ENCODE data around the gene ZNF385D. TPM values are rescaled to one million over a fixed set of nuclear protein-coding genes. Genes with fewer than 3 reads are reported as not detected.

ZNF385D gene
- total RNA-seq, 4 donors from 2014 or later: 0.49 to 2.2 (median 1.5) TPM

- 71 to 91% methylated on average over 3 of the region's 3 CpGs for WGBS, 2 donors
- H3K27me3 ChIP-seq: no peaks in the 10 kb centered on the region
- no peaks in the 10 kb centered on the region for H3K36me3 ChIP-seq
- no peaks in the 10 kb centered on the region for H3K4me1 ChIP-seq
- H3K27ac ChIP-seq: no peak overlapping the region
- DNase-seq: no peak
- no peak overlapping the region for H3K4me3 ChIP-seq (replicated peaks in 1 of 3)
- intact Hi-C loops (cut with DNase I): no loop called here
- H3K9me3 ChIP-seq: no peaks in the 10 kb centered on the region
- no peak for TF ChIP-seq CTCF (IDR thresholded peaks at IDR 0.05)
- no peak for TF ChIP-seq POLR2A (IDR thresholded peaks at IDR 0.05)
These were observed 53.3 kb downstream of the ZNF385D start for GRCh38 chr3:21697707-21698106.

DNA sequence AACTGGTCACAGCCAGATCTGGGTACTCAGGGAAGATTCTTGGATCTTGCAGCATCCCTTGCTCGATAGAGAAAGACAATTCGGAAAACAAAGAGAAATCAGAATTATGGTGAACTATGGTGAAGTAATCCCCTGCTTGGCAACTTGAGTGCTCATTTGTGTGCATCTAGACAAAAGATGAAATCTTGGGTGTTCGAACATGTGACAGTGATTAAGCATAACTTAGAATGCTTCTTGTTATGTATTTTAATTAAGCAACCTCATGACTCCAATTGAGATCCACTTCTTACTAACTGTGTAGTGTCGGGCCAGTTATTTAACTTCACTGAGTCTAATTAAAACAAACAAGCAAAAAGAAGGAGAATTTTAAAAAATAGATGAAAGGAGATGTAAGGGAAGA lies 56.5 kb downstream of the ZNF385D start:
- Histone ChIP-seq H3K27ac (no peak overlapping the region), H3K9me3 (no peaks in the 10 kb centered on the region), H3K27me3 (no peaks in the 10 kb centered on the region), H3K4me3 (replicated peaks in 1 of 3) (no peak overlapping the region), H3K36me3 (no peaks in the 10 kb centered on the region), H3K4me1 (no peaks in the 10 kb centered on the region)
- 85 to 95% methylated on average over 4 of the region's 4 CpGs for WGBS, 2 donors
- no peak for TF ChIP-seq CTCF (IDR thresholded peaks at IDR 0.05)
- no peak for TF ChIP-seq POLR2A (IDR thresholded peaks at IDR 0.05)
- DNase-seq: no peak
- intact Hi-C loops (cut with DNase I): no loop called here

DNA sequence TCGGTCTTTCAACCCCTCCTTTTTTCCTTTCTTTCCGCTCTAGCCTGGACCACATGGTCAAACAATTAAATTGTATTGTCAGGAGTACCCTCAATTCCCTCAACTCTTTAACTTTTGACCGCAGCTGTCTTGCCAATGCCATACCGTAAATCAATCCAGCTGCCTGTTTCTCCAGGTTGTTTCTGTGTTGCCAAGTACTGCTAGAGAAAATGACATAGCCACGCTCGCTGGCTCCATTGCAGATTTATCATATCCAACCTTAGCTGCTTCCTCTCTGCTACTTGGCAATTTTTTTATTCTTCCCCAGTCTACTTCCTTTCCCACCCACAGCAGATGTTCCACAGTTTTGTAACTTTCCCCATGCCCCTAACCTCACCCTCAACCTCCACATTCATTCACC lies 60.0 kb downstream of the ZNF385D start:
- H3K27ac ChIP-seq: no peak overlapping the region
- H3K27me3 ChIP-seq: no peaks in the 10 kb centered on the region
- H3K4me3 ChIP-seq (replicated peaks in 1 of 3): no peak overlapping the region
- H3K9me3 ChIP-seq: no peaks in the 10 kb centered on the region
- 84 to 88% methylated on average over 6 of the region's 6 CpGs for WGBS, 2 donors
- no peak for TF ChIP-seq POLR2A (IDR thresholded peaks at IDR 0.05)
- TF ChIP-seq CTCF (IDR thresholded peaks at IDR 0.05): no peak
- no peaks in the 10 kb centered on the region for H3K36me3 ChIP-seq
- intact Hi-C loops (cut with DNase I): no loop called here
- no peaks in the 10 kb centered on the region for H3K4me1 ChIP-seq
- DNase-seq: no peak

DNA sequence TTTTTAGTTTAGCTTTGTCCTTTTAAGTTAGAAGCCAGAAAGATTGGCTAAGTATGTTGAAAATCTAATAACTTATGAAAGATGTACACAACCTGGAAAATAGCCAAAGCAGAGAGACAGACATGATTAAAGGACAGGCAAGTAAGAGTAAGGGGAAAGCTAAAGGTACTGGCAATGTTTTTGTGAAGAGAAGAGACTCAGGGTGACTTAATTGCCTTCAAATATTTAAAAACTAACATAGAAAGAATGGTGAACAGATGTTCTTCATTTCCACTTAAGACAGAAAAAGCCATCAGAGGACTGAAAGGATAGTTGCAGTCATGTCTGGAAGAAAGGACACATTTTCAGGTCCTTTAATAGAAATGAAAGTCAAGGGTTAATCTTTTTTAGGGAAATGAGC lies 68.8 kb downstream of the ZNF385D start:
- DNase-seq: no peak
- H3K27ac ChIP-seq: no peak overlapping the region
- no peaks in the 10 kb centered on the region for H3K4me1 ChIP-seq
- no peak overlapping the region for H3K4me3 ChIP-seq (replicated peaks in 1 of 3)
- H3K27me3 ChIP-seq: no peaks in the 10 kb centered on the region
- intact Hi-C loops (cut with DNase I): no loop called here
- TF ChIP-seq CTCF (IDR thresholded peaks at IDR 0.05) (no peak), POLR2A (IDR thresholded peaks at IDR 0.05) (no peak)
- no peaks in the 10 kb centered on the region for H3K36me3 ChIP-seq
- no peaks in the 10 kb centered on the region for H3K9me3 ChIP-seq

GRCh38 chr3:21673393-21673792 lies 77.6 kb downstream of the ZNF385D start:
- Histone ChIP-seq H3K27me3 (no peaks in the 10 kb centered on the region), H3K4me1 (no peaks in the 10 kb centered on the region), H3K4me3 (replicated peaks in 1 of 3) (no peak overlapping the region), H3K27ac (no peak overlapping the region), H3K9me3 (no peaks in the 10 kb centered on the region), H3K36me3 (no peaks in the 10 kb centered on the region)
- DNase-seq: no peak
- intact Hi-C loops (cut with DNase I): no loop called here
- TF ChIP-seq POLR2A (IDR thresholded peaks at IDR 0.05): no peak
- TF ChIP-seq CTCF (IDR thresholded peaks at IDR 0.05): no peak
- 72 to 80% methylated on average over 3 of the region's 3 CpGs for WGBS, 2 donors

Measured in thyroid gland (tissue), 4 donors.